OCI-LY3 (cell line): ENCODE results near the gene ESRRB.

Experiments
- CTCF ChIP-seq: fragments of 200-600, 300-600 bp; sonication (generic); IDR thresholded peaks from 2 replicates; pipeline ENCODE4 v1.5.1; 2014; ENCODE audit warnings: antibody characterized with exemption, low read length, low read depth
- EZH2phosphoT487 ChIP-seq: fragments of 200-600 bp; shearing (Covaris generic); IDR thresholded peaks from 2 replicates; pipeline ENCODE4 v1.6.1; 2018; ENCODE audit warnings: antibody characterized with exemption, mixed run types, low read depth

- TF ChIP-seq CTCF = no peak
- no peak for TF ChIP-seq EZH2phosphoT487
Observed at GRCh38 chr14:76419399-76419798, 43.5 kb downstream of the ESRRB start.
